ENCODE measurements around the gene EFCAB8.

GRCh38 chr20:32820698-32821377, 37.9 kb upstream of the EFCAB8 start:
- TF ChIP-seq CTCF (IDR thresholded peaks at IDR 0.05; ENCODE audit: low read depth, low read length, missing input control) (no peak), EGR1 (IDR thresholded peaks at IDR 0.05; ENCODE audit: low read depth in 2 of 2) (no peak), GABPA (IDR thresholded peaks at IDR 0.05 in 1 of 2, conservative IDR thresholded peaks at IDR 0.05 in 1 of 2) (no peak), RAD21 (IDR thresholded peaks at IDR 0.05) (no peak), SP1 (IDR thresholded peaks at IDR 0.05) (no peak), HNF4A (conservative IDR thresholded peaks at IDR 0.05) (no peak), HNF4G (IDR thresholded peaks at IDR 0.05) (no peak), YY1 (IDR thresholded peaks at IDR 0.05) (no peak), ZBTB33 (IDR thresholded peaks at IDR 0.05) (no peak)
- TF ChIP-seq, protein P1, sequence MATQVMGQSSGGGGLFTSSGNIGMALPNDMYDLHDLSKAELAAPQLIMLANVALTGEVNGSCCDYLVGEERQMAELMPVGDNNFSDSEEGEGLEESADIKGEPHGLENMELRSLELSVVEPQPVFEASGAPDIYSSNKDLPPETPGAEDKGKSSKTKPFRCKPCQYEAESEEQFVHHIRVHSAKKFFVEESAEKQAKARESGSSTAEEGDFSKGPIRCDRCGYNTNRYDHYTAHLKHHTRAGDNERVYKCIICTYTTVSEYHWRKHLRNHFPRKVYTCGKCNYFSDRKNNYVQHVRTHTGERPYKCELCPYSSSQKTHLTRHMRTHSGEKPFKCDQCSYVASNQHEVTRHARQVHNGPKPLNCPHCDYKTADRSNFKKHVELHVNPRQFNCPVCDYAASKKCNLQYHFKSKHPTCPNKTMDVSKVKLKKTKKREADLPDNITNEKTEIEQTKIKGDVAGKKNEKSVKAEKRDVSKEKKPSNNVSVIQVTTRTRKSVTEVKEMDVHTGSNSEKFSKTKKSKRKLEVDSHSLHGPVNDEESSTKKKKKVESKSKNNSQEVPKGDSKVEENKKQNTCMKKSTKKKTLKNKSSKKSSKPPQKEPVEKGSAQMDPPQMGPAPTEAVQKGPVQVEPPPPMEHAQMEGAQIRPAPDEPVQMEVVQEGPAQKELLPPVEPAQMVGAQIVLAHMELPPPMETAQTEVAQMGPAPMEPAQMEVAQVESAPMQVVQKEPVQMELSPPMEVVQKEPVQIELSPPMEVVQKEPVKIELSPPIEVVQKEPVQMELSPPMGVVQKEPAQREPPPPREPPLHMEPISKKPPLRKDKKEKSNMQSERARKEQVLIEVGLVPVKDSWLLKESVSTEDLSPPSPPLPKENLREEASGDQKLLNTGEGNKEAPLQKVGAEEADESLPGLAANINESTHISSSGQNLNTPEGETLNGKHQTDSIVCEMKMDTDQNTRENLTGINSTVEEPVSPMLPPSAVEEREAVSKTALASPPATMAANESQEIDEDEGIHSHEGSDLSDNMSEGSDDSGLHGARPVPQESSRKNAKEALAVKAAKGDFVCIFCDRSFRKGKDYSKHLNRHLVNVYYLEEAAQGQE (IDR thresholded peaks at IDR 0.05), result no peak
- TF ChIP-seq, protein P2, sequence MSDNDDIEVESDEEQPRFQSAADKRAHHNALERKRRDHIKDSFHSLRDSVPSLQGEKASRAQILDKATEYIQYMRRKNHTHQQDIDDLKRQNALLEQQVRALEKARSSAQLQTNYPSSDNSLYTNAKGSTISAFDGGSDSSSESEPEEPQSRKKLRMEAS (IDR thresholded peaks at IDR 0.05), result no peak

All from liver (tissue), 3 donors.